OCI-M1 (cell line): ENCODE data around the gene ANKS1A.

Experiments used
- DNase-seq: peaks from one replicate; lab custom pipeline; 2025; lab: John Stamatoyannopoulos, UW

Gene ANKS1A

GRCh38 chr6:35055891-35056290 lies 166.8 kb downstream of the ANKS1A start:
- no peak for DNase-seq

- no peak for DNase-seq
Measured at GRCh38 chr6:35056952-35057351, 167.9 kb downstream of the ANKS1A start.

GRCh38 chr6:35057449-35058357 lies 168.6 kb downstream of the ANKS1A start:
- no peak for DNase-seq

GRCh38 chr6:35058358-35058675 lies 169.3 kb downstream of the ANKS1A start:
- DNase-seq, result no peak

GRCh38 chr6:35058865-35059522 lies 169.9 kb downstream of the ANKS1A start:
- no peak for DNase-seq

GRCh38 chr6:35059596-35060345 lies 170.7 kb downstream of the ANKS1A start:
- no peak for DNase-seq

GRCh38 chr6:35061102-35061615 lies 172.1 kb downstream of the ANKS1A start:
- DNase-seq, result no peak

GRCh38 chr6:35061651-35062410 lies 172.8 kb downstream of the ANKS1A start:
- DNase-seq, result no peak

- DNase-seq, result no peak
Measured at GRCh38 chr6:35062676-35063574, 173.9 kb downstream of the ANKS1A start.

- DNase-seq, result no peak
Measured at GRCh38 chr6:35063701-35064280, 174.7 kb downstream of the ANKS1A start.

GRCh38 chr6:35064290-35064689 lies 175.2 kb downstream of the ANKS1A start:
- DNase-seq, result no peak

- DNase-seq, result no peak
Measured at GRCh38 chr6:35064757-35065440, 175.8 kb downstream of the ANKS1A start.

GRCh38 chr6:35065441-35065800 lies 176.4 kb downstream of the ANKS1A start:
- DNase-seq, result no peak

- no peak for DNase-seq
Measured at GRCh38 chr6:35065870-35066269, 176.8 kb downstream of the ANKS1A start.

- no peak for DNase-seq
Measured at GRCh38 chr6:35067234-35067633, 178.2 kb downstream of the ANKS1A start.

- DNase-seq, result no peak
Measured at GRCh38 chr6:35068206-35068605, 179.2 kb downstream of the ANKS1A start.

GRCh38 chr6:35068644-35069043 lies 179.6 kb downstream of the ANKS1A start:
- no peak for DNase-seq

- DNase-seq, result no peak
Measured at GRCh38 chr6:35069262-35069661, 180.2 kb downstream of the ANKS1A start.

GRCh38 chr6:35070111-35070510 lies 181.1 kb downstream of the ANKS1A start:
- DNase-seq, result no peak
